ENCODE results near the gene IGSF9B. TPM values are rescaled to one million over a fixed set of nuclear protein-coding genes. Genes with fewer than 3 reads are reported as not detected.

IGSF9B gene
- total RNA-seq, 1 experiment from 2014 or later = 5.6 TPM

DNA sequence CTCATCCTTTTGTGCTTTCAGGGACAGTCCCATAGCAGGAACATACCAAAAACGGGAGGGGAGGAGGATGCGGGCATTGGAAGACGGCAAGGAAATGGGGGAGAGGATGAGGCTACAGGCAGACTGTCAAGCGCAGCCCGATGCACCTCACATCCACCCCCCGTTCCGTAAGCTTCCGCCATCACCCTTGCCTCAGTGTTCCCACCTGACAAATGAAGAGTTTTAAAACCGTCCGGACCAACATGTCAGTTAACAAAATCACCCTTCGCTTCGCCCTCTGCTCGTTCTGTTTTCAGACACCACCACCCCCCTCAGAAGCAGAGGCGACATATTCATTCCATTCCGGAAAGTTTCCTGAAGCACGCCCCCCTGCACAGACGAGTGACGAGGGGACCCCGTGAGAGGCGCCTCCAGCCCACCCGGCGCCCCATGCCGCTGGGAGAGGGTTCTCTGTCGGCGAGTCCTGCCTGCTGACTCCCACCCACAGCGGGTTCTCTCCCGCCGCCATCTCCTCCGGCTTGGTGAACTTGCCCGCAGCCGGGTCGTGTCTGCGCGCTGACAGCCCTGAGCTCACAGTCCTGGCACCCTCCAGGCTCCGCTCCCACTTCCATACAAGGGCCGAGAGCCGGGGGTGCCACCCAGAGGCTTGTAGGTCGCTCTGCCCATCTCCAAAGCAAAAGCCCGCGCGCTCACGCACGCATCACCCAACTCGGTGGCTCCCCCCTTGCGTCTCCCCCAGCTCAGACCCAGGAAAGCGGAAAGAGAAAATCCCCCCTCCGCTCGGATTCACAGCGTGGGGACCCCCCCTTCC lies 1.5 kb downstream of the IGSF9B start:
- Histone ChIP-seq H2AFZ (ENCODE audit: low read length) (no peak overlapping the region), H3K27ac (ENCODE audit: low read length) (no peak overlapping the region), H4K20me1 (ENCODE audit: insufficient read depth, low read depth, low read length) (0 out of 2 replicates have a peak, but pooled peaks cover 2% of the 10 kb centered on the region), H3K9me2 (replicated peaks; ENCODE audit: insufficient read depth, low read length) (no peaks in the 10 kb centered on the region), H3K4me3 (ENCODE audit: low read length) (no peak overlapping the region), H3K27me3 (ENCODE audit: low read length) (no peaks in the 10 kb centered on the region), H3K4me2 (ENCODE audit: low read depth, low read length, poor library complexity, severe bottlenecking) (no peak overlapping the region), H3K9ac (ENCODE audit: low read length) (no peak overlapping the region), H3K9me3 (ENCODE audit: low read length) (no peaks in the 10 kb centered on the region), H3K79me2 (ENCODE audit: low read length) (no peaks in the 10 kb centered on the region), H3K4me1 (ENCODE audit: low read length) (peaks cover 7% of the 10 kb centered on the region), H3K36me3 (ENCODE audit: insufficient read depth, low read length) (no peaks in the 10 kb centered on the region)
- no peak for DNase-seq

GRCh38 chr11:133953999-133954398 lies 2.8 kb downstream of the IGSF9B start:
- Histone ChIP-seq H3K4me2 (ENCODE audit: low read depth, low read length, poor library complexity, severe bottlenecking) (no peak overlapping the region), H3K9ac (ENCODE audit: low read length) (no peak overlapping the region), H3K27ac (ENCODE audit: low read length) (no peak overlapping the region), H3K79me2 (ENCODE audit: low read length) (no peaks in the 10 kb centered on the region), H3K9me3 (ENCODE audit: low read length) (no peaks in the 10 kb centered on the region), H3K4me1 (ENCODE audit: low read length) (peaks cover 16% of the 10 kb centered on the region), H3K27me3 (ENCODE audit: low read length) (no peaks in the 10 kb centered on the region), H2AFZ (ENCODE audit: low read length) (no peak overlapping the region), H3K4me3 (ENCODE audit: low read length) (no peak overlapping the region), H3K9me2 (replicated peaks; ENCODE audit: insufficient read depth, low read length) (no peaks in the 10 kb centered on the region), H3K36me3 (ENCODE audit: insufficient read depth, low read length) (no peaks in the 10 kb centered on the region), H4K20me1 (ENCODE audit: insufficient read depth, low read depth, low read length) (0 out of 2 replicates have a peak, but pooled peaks cover 2% of the 10 kb centered on the region)
- DNase-seq = no peak

- H4K20me1 ChIP-seq (ENCODE audit: insufficient read depth, low read depth, low read length) = 0 out of 2 replicates have a peak, but pooled peaks cover 2% of the 10 kb centered on the region
- no peaks in the 10 kb centered on the region for H3K9me3 ChIP-seq (ENCODE audit: low read length)
- no peak for DNase-seq
- no peak overlapping the region for H3K9ac ChIP-seq (ENCODE audit: low read length)
- no peaks in the 10 kb centered on the region for H3K27me3 ChIP-seq (ENCODE audit: low read length)
- H3K4me1 ChIP-seq (ENCODE audit: low read length) = peaks cover 20% of the 10 kb centered on the region
- H3K9me2 ChIP-seq (replicated peaks; ENCODE audit: insufficient read depth, low read length) = no peaks in the 10 kb centered on the region
- H3K36me3 ChIP-seq (ENCODE audit: insufficient read depth, low read length) = no peaks in the 10 kb centered on the region
- H3K27ac ChIP-seq (ENCODE audit: low read length) = no peak overlapping the region
- no peaks in the 10 kb centered on the region for H3K79me2 ChIP-seq (ENCODE audit: low read length)
- no peak overlapping the region for H3K4me3 ChIP-seq (ENCODE audit: low read length)
- H2AFZ ChIP-seq (ENCODE audit: low read length) = no peak overlapping the region
- H3K4me2 ChIP-seq (ENCODE audit: low read depth, low read length, poor library complexity, severe bottlenecking) = no peak overlapping the region
Observed at GRCh38 chr11:133953547-133953946, 3.2 kb downstream of the IGSF9B start.

DNA sequence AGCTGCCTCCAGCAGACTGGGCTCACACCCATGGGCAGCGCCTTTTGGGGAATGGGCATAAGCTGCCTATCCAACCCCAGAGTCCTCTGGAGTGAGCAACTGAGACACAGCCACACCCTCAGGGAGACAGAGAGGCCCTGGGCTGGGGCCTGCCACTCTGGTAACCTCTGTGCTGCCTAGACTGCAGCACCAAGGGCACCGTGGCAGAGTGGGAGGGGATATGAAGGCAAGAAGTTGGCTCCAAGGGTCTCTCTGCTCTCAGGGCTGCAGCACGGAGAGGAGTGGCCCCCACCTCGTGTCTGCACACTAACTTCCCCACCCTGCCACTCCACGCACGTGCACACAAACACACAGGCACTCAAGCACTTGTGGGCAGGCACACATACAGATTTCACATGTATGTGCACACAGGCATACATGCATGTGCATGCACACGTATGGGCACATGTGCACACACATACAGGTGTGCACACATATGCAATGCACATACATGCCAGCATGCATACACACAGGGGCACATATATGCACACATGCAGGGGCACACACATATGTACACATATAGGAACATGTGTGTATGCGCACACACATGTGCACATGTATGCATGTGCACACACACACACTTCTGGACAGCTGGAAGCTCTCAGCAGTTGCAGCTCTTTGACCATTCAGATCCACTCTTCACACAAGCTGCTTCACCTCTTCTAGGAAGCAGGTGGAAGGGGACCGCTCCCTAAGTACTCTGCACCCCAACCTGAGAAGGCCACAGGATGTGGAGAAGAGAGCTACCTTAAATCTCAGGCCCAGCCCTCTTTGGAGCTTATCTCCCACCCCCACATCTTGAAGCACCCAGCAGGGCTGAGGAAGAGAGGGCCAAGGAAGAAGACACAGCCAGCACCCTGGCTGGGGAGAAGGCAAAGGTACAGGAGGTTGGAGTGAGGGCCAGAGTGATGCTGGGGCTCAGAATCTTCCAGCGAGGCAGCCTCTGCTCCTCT lies 4.3 kb downstream of the IGSF9B start:
- H3K9ac ChIP-seq (ENCODE audit: low read length) = no peak overlapping the region
- H4K20me1 ChIP-seq (ENCODE audit: insufficient read depth, low read depth, low read length) = 0 out of 2 replicates have a peak, but pooled peaks cover 2% of the 10 kb centered on the region
- no peak overlapping the region for H3K27ac ChIP-seq (ENCODE audit: low read length)
- H3K4me1 ChIP-seq (ENCODE audit: low read length) = peaks cover 29% of the 10 kb centered on the region
- H3K27me3 ChIP-seq (ENCODE audit: low read length) = no peaks in the 10 kb centered on the region
- no peaks in the 10 kb centered on the region for H3K9me3 ChIP-seq (ENCODE audit: low read length)
- H3K4me2 ChIP-seq (ENCODE audit: low read depth, low read length, poor library complexity, severe bottlenecking) = no peak overlapping the region
- H3K36me3 ChIP-seq (ENCODE audit: insufficient read depth, low read length) = no peaks in the 10 kb centered on the region
- no peaks in the 10 kb centered on the region for H3K9me2 ChIP-seq (replicated peaks; ENCODE audit: insufficient read depth, low read length)
- H3K4me3 ChIP-seq (ENCODE audit: low read length) = no peak overlapping the region
- DNase-seq = no peak
- no peak overlapping the region for H2AFZ ChIP-seq (ENCODE audit: low read length)
- H3K79me2 ChIP-seq (ENCODE audit: low read length) = no peaks in the 10 kb centered on the region

DNA sequence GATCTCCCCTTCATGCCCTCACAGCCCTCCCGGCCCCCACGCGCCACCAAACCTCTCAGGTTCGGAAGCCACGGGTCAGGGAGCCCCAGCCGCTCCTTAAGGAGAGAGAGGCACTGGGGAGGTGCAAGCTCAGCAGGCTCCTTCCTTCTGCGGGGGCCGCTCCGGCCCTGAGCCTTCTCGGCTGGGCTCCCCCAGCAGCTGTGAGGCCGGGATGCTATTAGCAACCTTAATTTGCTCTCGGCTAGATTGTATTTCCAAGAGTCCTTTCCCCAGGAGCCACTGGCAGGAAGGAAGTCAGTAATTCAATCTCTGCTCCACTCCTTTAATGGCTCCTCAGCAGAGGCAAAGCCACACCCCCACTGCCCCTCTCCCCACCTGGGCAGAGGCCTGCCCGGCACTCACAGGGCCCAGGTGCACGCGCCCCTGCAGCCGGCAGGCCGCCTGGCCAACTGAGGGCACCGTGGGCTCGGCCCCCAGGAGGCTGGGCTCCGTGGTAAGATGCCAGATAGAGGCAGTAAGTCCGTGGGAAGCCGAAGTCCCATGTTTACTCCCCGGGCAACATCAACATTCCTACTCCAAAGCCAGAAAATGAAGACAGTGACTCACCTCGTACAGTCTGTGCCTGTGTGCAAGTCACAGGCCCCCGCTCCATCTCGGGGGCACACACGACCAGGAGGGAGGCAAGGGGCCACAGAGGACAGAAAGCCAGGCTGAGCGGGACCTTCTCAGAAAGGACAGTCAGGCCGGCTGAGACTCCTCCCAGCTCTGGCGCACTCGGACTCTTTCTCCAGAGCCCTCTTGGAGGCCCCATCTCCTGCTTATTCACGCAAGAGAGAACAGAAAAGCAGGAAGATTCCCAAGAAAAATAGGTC lies 5.2 kb downstream of the IGSF9B start:
- no peak for DNase-seq
- no peaks in the 10 kb centered on the region for H3K9me3 ChIP-seq (ENCODE audit: low read length)

DNA sequence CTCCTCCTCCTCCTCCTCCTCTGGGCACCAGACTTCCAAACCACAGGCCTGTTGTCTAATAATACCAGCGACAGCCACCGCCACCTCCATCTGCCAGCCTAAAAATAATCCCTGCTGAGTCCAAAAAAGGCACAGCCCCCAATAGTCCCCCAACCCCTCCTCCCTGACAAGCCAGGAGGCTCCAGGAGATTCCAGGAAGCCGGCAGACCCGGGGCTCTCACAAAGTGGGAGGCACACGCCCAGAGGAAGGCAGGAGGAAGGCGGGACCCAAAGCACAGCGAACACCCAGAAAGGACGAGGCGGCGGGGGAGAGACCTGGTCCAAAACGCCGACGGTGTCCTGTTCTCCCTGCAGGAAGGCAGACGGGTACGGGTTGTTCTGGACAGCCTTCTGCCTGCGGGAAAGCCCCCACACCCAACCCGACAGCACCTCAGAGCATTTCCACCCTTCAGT lies 5.9 kb downstream of the IGSF9B start:
- H3K9me3 ChIP-seq (ENCODE audit: low read length) = no peaks in the 10 kb centered on the region

More for the DNA sequence above, 5.2 kb downstream of the IGSF9B start:
- H2AFZ ChIP-seq (ENCODE audit: low read length) = no peak overlapping the region
- no peak overlapping the region for H3K4me2 ChIP-seq (ENCODE audit: low read depth, low read length, poor library complexity, severe bottlenecking)
- 0 out of 2 replicates have a peak, but pooled peaks cover 4% of the 10 kb centered on the region for H4K20me1 ChIP-seq (ENCODE audit: insufficient read depth, low read depth, low read length)
- H3K9me2 ChIP-seq (replicated peaks; ENCODE audit: insufficient read depth, low read length) = no peaks in the 10 kb centered on the region
- H3K4me1 ChIP-seq (ENCODE audit: low read length) = peaks cover 27% of the 10 kb centered on the region
- no peaks in the 10 kb centered on the region for H3K79me2 ChIP-seq (ENCODE audit: low read length)
- H3K4me3 ChIP-seq (ENCODE audit: low read length) = no peak overlapping the region
- H3K27ac ChIP-seq (ENCODE audit: low read length) = no peak overlapping the region
- no peaks in the 10 kb centered on the region for H3K27me3 ChIP-seq (ENCODE audit: low read length)
- H3K9ac ChIP-seq (ENCODE audit: low read length) = no peak overlapping the region
- no peaks in the 10 kb centered on the region for H3K36me3 ChIP-seq (ENCODE audit: insufficient read depth, low read length)

GRCh38 chr11:133950421-133950820 lies 6.3 kb downstream of the IGSF9B start:
- no peaks in the 10 kb centered on the region for H3K27me3 ChIP-seq (ENCODE audit: low read length)
- no peak for DNase-seq
- no peak overlapping the region for H3K4me2 ChIP-seq (ENCODE audit: low read depth, low read length, poor library complexity, severe bottlenecking)
- no peaks in the 10 kb centered on the region for H3K9me3 ChIP-seq (ENCODE audit: low read length)
- H3K36me3 ChIP-seq (ENCODE audit: insufficient read depth, low read length) = no peaks in the 10 kb centered on the region
- no peak overlapping the region for H2AFZ ChIP-seq (ENCODE audit: low read length)
- H3K79me2 ChIP-seq (ENCODE audit: low read length) = no peaks in the 10 kb centered on the region
- no peak overlapping the region for H3K4me3 ChIP-seq (ENCODE audit: low read length)
- H3K9ac ChIP-seq (ENCODE audit: low read length) = no peak overlapping the region
- no peaks in the 10 kb centered on the region for H3K9me2 ChIP-seq (replicated peaks; ENCODE audit: insufficient read depth, low read length)
- 0 out of 2 replicates have a peak, but pooled peaks cover 5% of the 10 kb centered on the region for H4K20me1 ChIP-seq (ENCODE audit: insufficient read depth, low read depth, low read length)
- peaks cover 27% of the 10 kb centered on the region for H3K4me1 ChIP-seq (ENCODE audit: low read length)
- no peak overlapping the region for H3K27ac ChIP-seq (ENCODE audit: low read length)

More for the DNA sequence above, 5.9 kb downstream of the IGSF9B start:
- no peak overlapping the region for H3K27ac ChIP-seq (ENCODE audit: low read length)
- DNase-seq = no peak
- no peak overlapping the region for H3K4me3 ChIP-seq (ENCODE audit: low read length)
- H2AFZ ChIP-seq (ENCODE audit: low read length) = no peak overlapping the region
- no peak overlapping the region for H3K4me2 ChIP-seq (ENCODE audit: low read depth, low read length, poor library complexity, severe bottlenecking)
- H3K36me3 ChIP-seq (ENCODE audit: insufficient read depth, low read length) = no peaks in the 10 kb centered on the region
- no peaks in the 10 kb centered on the region for H3K79me2 ChIP-seq (ENCODE audit: low read length)
- no peaks in the 10 kb centered on the region for H3K27me3 ChIP-seq (ENCODE audit: low read length)
- H3K9me2 ChIP-seq (replicated peaks; ENCODE audit: insufficient read depth, low read length) = no peaks in the 10 kb centered on the region
- H3K9ac ChIP-seq (ENCODE audit: low read length) = no peak overlapping the region
- 0 out of 2 replicates have a peak, but pooled peaks cover 5% of the 10 kb centered on the region for H4K20me1 ChIP-seq (ENCODE audit: insufficient read depth, low read depth, low read length)
- peaks cover 27% of the 10 kb centered on the region for H3K4me1 ChIP-seq (ENCODE audit: low read length)

Measured in Karpas-422 (cell line).